HG03039 (cell line): ENCODE data around the gene CACNG8.
"Not testable (repeated sequence)": the region's sequence is repeated elsewhere in the genome, so short reads cannot be mapped to it uniquely, and the experiment has no call there.

ENCODE experiments used
- ATAC-seq: cut with Tn5 transposase; IDR thresholded peaks from one replicate; pipeline ENCODE4 v1.9.1; 2021; ENCODE audit warnings: mild to moderate bottlenecking, moderate library complexity; ENCODE audit not compliant: unreplicated experiment

CACNG8 gene

GRCh38 chr19:54030895-54031586, 68.3 kb downstream of the CACNG8 start:
- ATAC-seq = no peak

- no peak for ATAC-seq
Observed at GRCh38 chr19:54035215-54036178, 72.8 kb downstream of the CACNG8 start.

- ATAC-seq = not testable (repeated sequence)
Observed at GRCh38 chr19:54036542-54036941, 73.8 kb downstream of the CACNG8 start.
